Measurements from ENCODE around the gene RCBTB2.

RCBTB2 gene

DNA sequence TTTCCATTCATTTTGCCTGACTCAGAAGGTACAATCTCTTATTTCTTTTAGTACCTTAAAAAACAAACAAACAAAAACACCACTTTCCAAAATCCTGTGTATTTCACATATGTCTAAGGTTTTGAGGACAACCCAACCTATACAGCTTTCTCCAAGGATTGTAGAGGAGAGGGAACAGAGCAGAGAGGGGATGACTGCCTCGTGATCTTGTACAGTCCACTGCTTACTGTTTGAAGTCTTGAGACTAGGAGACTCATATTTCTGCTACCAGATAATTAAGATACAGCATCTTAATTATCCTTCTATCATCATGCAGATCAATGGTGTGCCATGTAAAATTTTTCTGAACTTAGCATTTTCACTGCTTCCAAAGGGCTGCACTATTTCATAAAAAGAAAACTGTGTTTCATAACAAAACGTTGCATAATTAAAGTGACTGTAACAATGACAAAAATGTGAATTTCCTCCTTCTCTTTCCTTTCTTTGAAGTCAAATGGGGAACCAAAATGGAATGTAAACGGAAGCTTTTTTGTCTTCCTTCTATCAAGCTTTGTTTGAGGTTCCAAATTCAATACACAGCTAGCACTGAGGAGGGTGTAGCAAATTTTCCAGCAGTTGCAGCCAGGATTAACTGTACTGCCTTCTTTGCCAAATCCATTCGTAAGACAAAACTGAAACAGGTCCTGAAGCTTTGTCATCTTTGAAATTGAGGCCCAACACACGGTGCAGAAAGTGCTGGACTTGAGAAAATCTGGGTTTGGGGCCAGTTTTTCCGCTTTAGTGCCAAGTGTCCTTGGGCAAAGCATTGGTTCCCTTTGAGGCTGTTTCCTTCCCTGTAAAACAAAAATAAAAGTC lies 34.9 kb upstream of the RCBTB2 start:
- Histone ChIP-seq H2AFZ (ENCODE audit: low read length) (no peak overlapping the region), H4K20me1 (ENCODE audit: insufficient read depth, low read length) (no peaks in the 10 kb centered on the region), H3K9me3 (ENCODE audit: low read length) (no peaks in the 10 kb centered on the region), H3K79me2 (ENCODE audit: insufficient read depth, low read length) (no peaks in the 10 kb centered on the region), H3K9ac (ENCODE audit: low read length) (no peak overlapping the region), H3K4me3 (ENCODE audit: low read depth, low read length, poor library complexity, severe bottlenecking) (no peak overlapping the region), H3F3A (ENCODE audit: insufficient read depth, low read length) (no peaks in the 10 kb centered on the region), H3K4me1 (ENCODE audit: insufficient read depth, low read length, severe bottlenecking) (peaks cover 64% of the 10 kb centered on the region), H3K36me3 (ENCODE audit: insufficient read depth, low read length) (no peaks in the 10 kb centered on the region; the same call in 1 of the 2 replicates), H3K27ac (ENCODE audit: low read depth, low read length, poor library complexity, severe bottlenecking) (no peak overlapping the region), H3K4me2 (ENCODE audit: low read length) (no peak overlapping the region), H3K9me2 (ENCODE audit: low read depth, low read length) (no peaks in the 10 kb centered on the region), H3K27me3 (ENCODE audit: insufficient read depth, low read length) (no peaks in the 10 kb centered on the region)
- TF ChIP-seq CTCF (IDR thresholded peaks at IDR 0.05; ENCODE audit: low read length) (no peak), EZH2 (IDR thresholded peaks at IDR 0.05; ENCODE audit: borderline replicate concordance, low read length) (no peak)

GRCh38 chr13:48564056-48564455 lies 31.2 kb upstream of the RCBTB2 start:
- Histone ChIP-seq H4K20me1 (ENCODE audit: insufficient read depth, low read length) (no peaks in the 10 kb centered on the region), H3K27ac (ENCODE audit: low read depth, low read length, poor library complexity, severe bottlenecking) (no peak overlapping the region), H3K79me2 (ENCODE audit: insufficient read depth, low read length) (no peaks in the 10 kb centered on the region), H3F3A (ENCODE audit: insufficient read depth, low read length) (no peaks in the 10 kb centered on the region), H3K4me1 (ENCODE audit: insufficient read depth, low read length, severe bottlenecking) (peaks cover 56% of the 10 kb centered on the region), H3K36me3 (ENCODE audit: insufficient read depth, low read length) (no peaks in the 10 kb centered on the region; the same call in 1 of the 2 replicates), H3K9me3 (ENCODE audit: low read length) (no peaks in the 10 kb centered on the region), H3K9me2 (ENCODE audit: low read depth, low read length) (no peaks in the 10 kb centered on the region), H3K27me3 (ENCODE audit: insufficient read depth, low read length) (no peaks in the 10 kb centered on the region), H3K4me3 (ENCODE audit: low read depth, low read length, poor library complexity, severe bottlenecking) (no peak overlapping the region), H3K9ac (ENCODE audit: low read length) (no peak overlapping the region), H2AFZ (ENCODE audit: low read length) (no peak overlapping the region), H3K4me2 (ENCODE audit: low read length) (no peak overlapping the region)
- TF ChIP-seq CTCF (IDR thresholded peaks at IDR 0.05; ENCODE audit: low read length) (no peak), EZH2 (IDR thresholded peaks at IDR 0.05; ENCODE audit: borderline replicate concordance, low read length) (no peak)

DNA sequence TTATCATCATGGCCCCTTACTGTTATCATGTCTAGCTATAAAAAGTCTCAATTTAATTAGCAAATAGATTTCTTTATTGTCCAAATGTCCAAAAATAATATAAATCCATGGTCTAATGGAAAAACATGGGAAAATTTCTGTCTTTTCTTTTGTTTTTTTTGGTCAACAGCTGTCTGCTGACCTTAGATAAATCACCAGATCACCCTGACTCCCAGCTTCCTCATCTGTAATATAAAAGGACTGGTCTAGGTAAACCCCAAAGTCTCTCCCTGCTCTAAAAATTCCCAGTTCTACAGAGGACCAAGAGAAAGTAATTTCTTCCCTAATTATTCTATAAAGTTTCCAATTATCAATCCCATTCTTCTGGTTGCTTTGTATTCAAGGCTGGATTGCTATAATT lies 30.7 kb upstream of the RCBTB2 start:
- Histone ChIP-seq H3K9me2 (ENCODE audit: low read depth, low read length) (no peaks in the 10 kb centered on the region), H3K4me2 (ENCODE audit: low read length) (no peak overlapping the region), H3K36me3 (ENCODE audit: insufficient read depth, low read length) (no peaks in the 10 kb centered on the region; the same call in 1 of the 2 replicates), H3K9ac (ENCODE audit: low read length) (no peak overlapping the region), H3K9me3 (ENCODE audit: low read length) (no peaks in the 10 kb centered on the region), H3K4me3 (ENCODE audit: low read depth, low read length, poor library complexity, severe bottlenecking) (no peak overlapping the region), H4K20me1 (ENCODE audit: insufficient read depth, low read length) (no peaks in the 10 kb centered on the region), H3K79me2 (ENCODE audit: insufficient read depth, low read length) (no peaks in the 10 kb centered on the region), H2AFZ (ENCODE audit: low read length) (no peak overlapping the region), H3F3A (ENCODE audit: insufficient read depth, low read length) (no peaks in the 10 kb centered on the region), H3K27me3 (ENCODE audit: insufficient read depth, low read length) (no peaks in the 10 kb centered on the region), H3K27ac (ENCODE audit: low read depth, low read length, poor library complexity, severe bottlenecking) (no peak overlapping the region), H3K4me1 (ENCODE audit: insufficient read depth, low read length, severe bottlenecking) (peaks cover 55% of the 10 kb centered on the region)
- no peak for TF ChIP-seq EZH2 (IDR thresholded peaks at IDR 0.05; ENCODE audit: borderline replicate concordance, low read length)
- TF ChIP-seq CTCF (IDR thresholded peaks at IDR 0.05; ENCODE audit: low read length) = no peak

Data from OCI-LY1 (cell line).